HG02623 (cell line): ENCODE data around the gene MITF.

ENCODE experiments used
- ATAC-seq: cut with Tn5 transposase; IDR thresholded peaks from one replicate; pipeline ENCODE4 v1.9.1; 2021; ENCODE audit warnings: moderate library complexity; ENCODE audit not compliant: unreplicated experiment

Gene MITF

DNA sequence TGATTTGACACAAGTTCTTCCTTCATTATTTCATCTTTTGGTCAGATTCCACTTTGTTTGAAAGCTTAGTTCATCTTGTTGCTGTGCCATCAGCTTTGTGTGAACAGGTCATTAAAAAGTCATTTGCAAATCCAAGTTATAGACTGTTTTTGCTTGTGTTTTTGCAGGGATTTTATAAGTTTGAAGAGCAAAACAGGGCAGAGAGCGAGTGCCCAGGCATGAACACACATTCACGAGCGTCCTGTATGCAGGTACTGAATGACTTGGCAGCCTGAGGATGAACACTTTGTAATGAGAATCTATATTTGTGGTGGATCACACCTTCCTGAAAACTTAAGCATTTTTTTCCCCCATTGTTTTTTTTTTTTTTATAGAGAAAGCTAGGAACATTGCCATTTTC, 199.7 kb downstream of the MITF start:
- ATAC-seq: no peak

DNA sequence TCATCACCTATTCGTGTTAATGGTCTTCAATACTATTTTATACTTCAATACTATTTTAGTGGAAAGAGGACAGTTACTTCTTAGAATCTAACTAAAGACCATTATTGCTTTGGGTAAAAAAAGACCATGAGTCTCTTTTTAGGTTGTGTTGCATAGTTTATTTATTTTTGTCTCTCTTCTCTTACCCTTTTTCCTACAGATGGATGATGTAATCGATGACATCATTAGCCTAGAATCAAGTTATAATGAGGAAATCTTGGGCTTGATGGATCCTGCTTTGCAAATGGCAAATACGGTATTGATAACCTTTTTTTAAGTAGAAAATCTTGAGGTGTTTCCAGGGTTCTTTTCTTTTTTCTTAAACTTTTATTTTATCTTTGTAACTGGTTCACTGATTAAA, 201.8 kb downstream of the MITF start:
- ATAC-seq: no peak

GRCh38 chr3:69941439-69942176, 202.3 kb downstream of the MITF start:
- no peak for ATAC-seq

- no peak for ATAC-seq
Measured at GRCh38 chr3:69944931-69945493, 205.7 kb downstream of the MITF start.

DNA sequence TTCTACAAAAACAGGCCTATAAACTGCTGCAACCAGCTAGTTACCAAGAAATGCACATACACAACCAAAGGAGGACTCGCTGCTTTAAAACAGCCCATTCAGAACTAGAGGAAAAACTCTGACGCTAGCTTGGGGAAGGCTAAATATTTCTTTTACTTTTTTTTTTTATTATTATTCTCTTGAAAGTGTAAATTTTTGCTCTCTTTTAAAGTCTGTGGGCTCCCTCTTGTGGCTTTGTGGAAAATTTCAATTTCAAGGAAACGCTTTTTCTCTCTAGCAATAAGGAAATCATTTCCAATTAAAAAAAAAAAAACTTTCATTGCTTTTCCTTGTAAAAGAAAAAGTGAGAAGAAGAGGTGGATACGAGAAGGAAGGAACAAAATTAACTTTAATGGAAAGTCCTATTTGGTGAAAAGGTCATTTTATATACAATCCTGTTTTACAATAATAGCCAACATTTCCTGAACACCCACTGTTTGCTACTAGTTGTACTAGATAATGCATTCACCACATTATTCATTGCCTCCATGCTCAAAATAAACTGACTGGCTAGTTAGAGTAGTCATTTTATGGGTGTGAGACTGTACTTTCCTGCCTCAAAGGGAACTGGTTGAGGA, 209.1 kb downstream of the MITF start:
- ATAC-seq: no peak

- ATAC-seq: no peak
Measured at GRCh38 chr3:69951616-69952015, 212.4 kb downstream of the MITF start.

DNA sequence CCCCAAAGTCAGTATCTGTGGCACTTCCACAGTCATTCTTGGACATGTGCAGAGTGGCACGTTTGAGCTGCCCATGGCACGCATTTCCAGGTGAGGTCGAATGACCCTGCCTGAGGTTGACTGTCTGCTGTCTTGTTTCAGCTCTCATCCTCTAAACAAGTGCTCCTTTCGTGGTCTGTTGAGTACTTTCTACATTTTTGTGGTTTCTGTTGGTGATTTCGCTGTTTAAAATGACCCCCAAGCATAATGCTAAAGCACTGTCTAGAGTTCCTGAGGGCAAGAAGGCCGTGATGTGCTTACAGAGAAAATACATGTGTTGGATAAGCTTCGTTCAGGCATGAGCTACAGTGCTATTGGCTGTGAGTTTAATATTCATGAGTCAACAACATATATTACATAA, 220.3 kb downstream of the MITF start:
- no peak for ATAC-seq

- ATAC-seq: no peak
Measured at GRCh38 chr3:69961706-69962439, 222.6 kb downstream of the MITF start.

- no peak for ATAC-seq
Measured at GRCh38 chr3:69963643-69964042, 224.4 kb downstream of the MITF start.

DNA sequence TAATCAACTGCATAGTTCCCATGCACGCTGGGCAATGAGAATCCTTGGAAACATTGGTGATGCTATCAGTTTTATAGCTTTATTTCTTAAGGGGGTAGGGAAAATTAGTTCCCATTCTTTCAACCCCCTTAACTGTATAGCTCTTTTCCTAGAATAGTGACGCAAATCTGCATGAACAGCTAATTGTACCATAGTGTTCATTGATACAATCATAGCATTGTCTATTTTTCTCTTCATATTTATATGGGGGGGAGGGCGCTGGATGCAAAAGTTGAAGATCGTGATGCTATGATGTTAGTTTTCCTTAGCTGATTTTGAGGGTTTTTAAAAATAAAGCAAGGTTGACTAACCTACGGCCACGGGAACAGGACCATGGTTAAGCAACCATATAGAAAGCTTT, 227.9 kb downstream of the MITF start:
- no peak for ATAC-seq

DNA sequence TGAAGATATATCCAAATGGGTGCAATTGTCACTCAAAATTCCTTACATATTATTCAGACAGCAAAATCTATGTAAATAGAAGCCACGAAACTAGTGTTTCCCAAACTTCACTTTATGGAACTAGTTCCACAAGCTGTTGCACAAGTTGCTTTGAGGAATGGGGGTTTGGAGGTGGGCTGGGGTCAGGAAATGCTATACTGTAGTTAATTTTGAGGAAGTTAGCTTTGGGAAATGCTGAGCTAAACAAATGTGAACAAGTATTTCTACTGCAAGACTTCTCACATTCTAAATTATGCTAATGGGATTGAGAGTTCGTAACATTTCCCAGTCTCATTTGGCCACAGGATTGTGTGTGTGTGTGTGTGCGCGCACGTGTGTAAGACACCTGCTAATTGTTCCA, 231.6 kb downstream of the MITF start:
- no peak for ATAC-seq

DNA sequence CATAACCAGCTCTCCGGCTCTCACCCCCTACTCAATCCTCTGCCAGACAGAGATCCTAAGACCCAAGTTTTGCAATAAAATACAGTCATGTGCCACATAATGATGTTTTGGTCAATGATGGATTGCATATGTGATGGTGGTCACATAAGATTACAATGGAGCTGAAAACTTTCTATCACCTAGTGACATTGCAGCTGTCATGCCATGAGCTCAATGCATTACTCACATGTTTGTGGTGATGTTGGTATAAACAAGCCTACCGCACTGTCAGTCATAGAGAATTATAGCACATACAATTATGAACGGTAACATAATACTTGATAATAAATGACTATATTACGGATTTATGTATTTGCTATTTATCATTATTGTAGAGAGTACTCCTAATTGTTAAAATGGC, 233.4 kb downstream of the MITF start:
- no peak for ATAC-seq

DNA sequence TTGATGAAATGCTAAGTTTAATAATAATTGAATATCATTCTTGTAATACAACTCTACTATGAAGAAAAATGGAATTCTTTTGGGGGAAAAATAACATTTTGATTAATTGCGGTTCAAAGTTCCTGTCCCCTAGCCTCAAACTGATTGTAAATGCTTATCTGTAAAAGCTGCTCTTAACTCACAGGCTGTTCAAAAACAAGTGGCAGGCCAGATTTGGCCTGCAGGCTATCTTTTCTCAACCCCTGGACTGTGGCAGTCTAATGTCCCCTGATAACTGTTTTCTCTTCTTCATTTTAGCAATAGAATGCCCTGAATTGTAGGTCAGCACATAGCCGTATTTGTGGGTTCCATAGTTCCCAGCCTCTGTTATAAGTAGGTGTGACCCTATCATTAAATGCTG, 236.8 kb downstream of the MITF start:
- no peak for ATAC-seq

DNA sequence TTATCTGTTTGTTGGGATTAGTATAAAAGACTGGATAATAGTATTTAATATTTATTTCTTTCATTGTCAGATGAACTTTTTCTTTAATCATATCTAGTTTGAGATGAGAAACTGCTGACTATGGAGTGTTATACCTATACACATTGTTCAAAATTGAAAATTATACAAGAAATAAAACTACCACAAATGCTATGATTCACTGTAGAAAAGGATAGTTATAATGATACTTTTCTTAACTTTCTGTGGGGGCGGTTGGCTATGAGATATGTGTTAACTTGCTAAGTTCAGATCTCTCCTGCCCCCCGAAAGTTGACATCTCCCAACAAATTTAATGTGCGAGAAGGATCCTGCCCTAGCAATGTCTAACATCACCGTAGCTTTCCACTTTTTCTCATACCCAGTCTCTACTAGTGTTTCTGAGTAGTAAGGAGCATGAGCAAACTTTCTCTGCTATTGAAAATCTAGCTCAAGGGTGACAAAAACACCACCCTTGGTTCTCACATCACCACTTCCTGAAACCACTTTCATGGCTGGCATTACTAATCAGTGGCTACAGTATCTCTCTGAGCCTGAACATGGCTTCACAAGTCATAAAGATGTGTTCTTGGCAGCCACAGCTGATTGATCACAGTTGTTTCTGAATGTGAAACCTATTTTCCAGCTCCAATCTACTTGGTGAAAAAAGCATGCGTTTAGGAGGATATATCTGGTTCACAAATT, 244.4 kb downstream of the MITF start:
- no peak for ATAC-seq

- no peak for ATAC-seq
Measured at GRCh38 chr3:69985266-69985665, 246.0 kb downstream of the MITF start.

DNA sequence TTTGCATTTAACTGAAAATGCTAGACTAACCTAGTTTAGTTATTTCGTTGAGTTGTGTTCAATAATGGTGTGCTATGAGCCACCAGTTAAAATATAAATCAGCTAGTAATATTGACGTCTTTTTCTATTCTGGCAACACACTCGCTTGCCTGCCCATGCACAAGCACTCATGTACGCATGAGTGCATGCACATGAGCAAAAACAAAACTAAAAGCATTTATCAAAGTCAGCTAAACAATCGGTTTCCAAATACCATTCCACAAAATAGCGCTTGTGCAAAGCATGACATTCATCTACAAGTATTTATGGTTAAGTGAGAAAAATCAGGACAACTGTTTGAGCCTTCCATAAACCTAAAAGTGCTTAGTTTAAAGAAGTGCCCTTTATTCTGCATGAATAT, 247.2 kb downstream of the MITF start:
- ATAC-seq: no peak

DNA sequence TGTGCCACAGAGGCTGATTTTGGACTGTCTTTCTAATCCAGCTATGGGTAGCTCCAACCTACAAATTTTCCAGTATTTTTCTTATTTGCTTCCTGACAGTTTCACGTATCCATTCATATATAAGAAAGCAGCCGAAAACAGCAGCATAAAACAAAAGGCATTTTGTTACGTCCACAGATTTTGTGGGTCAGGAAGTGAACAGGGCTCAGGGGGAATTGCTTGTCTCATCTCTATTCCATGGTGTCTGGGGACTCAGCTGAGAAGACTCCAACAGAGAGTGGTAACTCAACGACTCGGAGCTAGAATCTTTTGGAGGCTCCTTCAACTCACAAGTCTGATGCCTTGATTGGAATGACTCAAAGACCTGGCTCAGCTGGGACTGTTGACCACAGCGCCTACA, 248.6 kb downstream of the MITF start:
- ATAC-seq: no peak

DNA sequence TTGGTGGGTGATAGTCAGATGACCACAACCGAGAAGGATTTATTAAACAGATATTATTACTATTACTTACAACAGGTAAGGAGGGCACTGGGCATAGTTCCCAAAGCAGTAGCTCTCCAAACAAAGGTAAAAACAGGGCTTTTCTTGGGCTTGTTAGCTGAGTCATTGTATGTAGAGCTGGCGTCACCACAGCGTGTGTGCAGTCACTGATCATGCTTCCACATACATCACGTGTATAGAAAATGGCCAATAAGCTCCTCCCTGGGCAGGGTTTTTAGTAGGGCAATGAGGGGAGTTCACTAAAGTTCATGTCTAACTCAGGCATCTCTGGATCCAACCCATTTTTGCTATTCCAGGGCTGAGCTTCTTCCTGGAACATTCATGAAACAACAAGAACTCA, 254.5 kb downstream of the MITF start:
- ATAC-seq: no peak

- no peak for ATAC-seq
Measured at GRCh38 chr3:69994919-69995318, 255.7 kb downstream of the MITF start.

- ATAC-seq: no peak
Measured at GRCh38 chr3:69997631-69998307, 258.5 kb downstream of the MITF start.

GRCh38 chr3:69998759-69999139, 259.5 kb downstream of the MITF start:
- ATAC-seq: no peak
